Prostate gland (tissue), 2 donors: Measurements from ENCODE around the gene TASP1. TPM values are rescaled to one million over a fixed set of nuclear protein-coding genes. Genes with fewer than 3 reads are reported as not detected.

Source experiments
- DNase-seq: peaks from one replicate; pipeline ENCODE4 v3.0.0-alpha.2; 2019; ENCODE audit warnings: low spot score
- H3K27ac ChIP-seq, 2 donors: fragments of 200-600 bp; sonication (generic); 2 replicates each; pipeline ENCODE4 v1.5.1; 2017 to 2019
- H3K27me3 ChIP-seq: fragments of 200-600 bp; sonication (generic); replicated peaks from 2 replicates; pipeline ENCODE4 v1.5.1; 2019; ENCODE audit not compliant: insufficient read depth
- H3K36me3 ChIP-seq, 2 donors: fragments of 200-600 bp; sonication (generic); 1 replicate in 1 of 2; 2 replicates in 1 of 2; pipeline versions ENCODE4 v1.5.1 to v1.8.1; 2017 to 2019
- H3K4me1 ChIP-seq: fragments of 200-600 bp; sonication (generic); replicated peaks from 2 replicates; pipeline ENCODE4 v1.5.1; 2019
- H3K4me3 ChIP-seq, 2 donors: fragments of 200-600 bp; sonication (generic); 2 replicates each; pipeline ENCODE4 v1.5.1; 2017 to 2019
- H3K9me3 ChIP-seq: fragments of 200-600 bp; sonication (generic); 2 replicates; pipeline ENCODE4 v1.5.1; 2017
- POLR2A ChIP-seq: fragments of 450-650 bp; IDR thresholded peaks from one replicate; pipeline ENCODE4 v1.6.1; 2016; ENCODE audit warnings: antibody characterized with exemption, mild to moderate bottlenecking
- POLR2AphosphoS5 ChIP-seq: sonication (generic); formaldehyde crosslinking; IDR thresholded peaks from one replicate; pipeline ENCODE4 v1.6.1; 2017; ENCODE audit warnings: antibody characterized with exemption
- WGBS: methylation state at CpG from one replicate; pipeline ENCODE4 v1.1.5; 2018; 5-methylcytosine and 5-hydroxymethylcytosine counted together
- intact Hi-C: fragments of 100-400 bp; cut with DNase I; formaldehyde crosslinking; loops from one replicate; pipeline ENCODE4 v1.14.2; 2022
- total RNA-seq, 2 donors: library from RNA; depleted of rRNA; stranded (reverse); fragments of >200 nt; gene quantifications; one replicate each; pipeline ENCODE4 v1.1.0, GENCODE V29; 2016
- TF ChIP-seq, protein P1 (sequence below), 4 experiments: fragments of 200-600 bp in 2 of 4; fragments of 450-650 bp in 2 of 4; sonication (generic) in 2 of 4; IDR thresholded peaks; 1 replicate in 3 of 4; 2 replicates in 1 of 4; pipeline ENCODE4 v1.5.1; 2016 to 2019; ENCODE audit warnings: antibody characterized with exemption in 4 of 4, mild to moderate bottlenecking in 2 of 4, moderate library complexity in 2 of 4

Gene TASP1
- 10 to 100 TPM in 1 of 2 donors, 1 to 10 TPM in 1; 9.3 to 14.2 TPM for total RNA-seq

DNA sequence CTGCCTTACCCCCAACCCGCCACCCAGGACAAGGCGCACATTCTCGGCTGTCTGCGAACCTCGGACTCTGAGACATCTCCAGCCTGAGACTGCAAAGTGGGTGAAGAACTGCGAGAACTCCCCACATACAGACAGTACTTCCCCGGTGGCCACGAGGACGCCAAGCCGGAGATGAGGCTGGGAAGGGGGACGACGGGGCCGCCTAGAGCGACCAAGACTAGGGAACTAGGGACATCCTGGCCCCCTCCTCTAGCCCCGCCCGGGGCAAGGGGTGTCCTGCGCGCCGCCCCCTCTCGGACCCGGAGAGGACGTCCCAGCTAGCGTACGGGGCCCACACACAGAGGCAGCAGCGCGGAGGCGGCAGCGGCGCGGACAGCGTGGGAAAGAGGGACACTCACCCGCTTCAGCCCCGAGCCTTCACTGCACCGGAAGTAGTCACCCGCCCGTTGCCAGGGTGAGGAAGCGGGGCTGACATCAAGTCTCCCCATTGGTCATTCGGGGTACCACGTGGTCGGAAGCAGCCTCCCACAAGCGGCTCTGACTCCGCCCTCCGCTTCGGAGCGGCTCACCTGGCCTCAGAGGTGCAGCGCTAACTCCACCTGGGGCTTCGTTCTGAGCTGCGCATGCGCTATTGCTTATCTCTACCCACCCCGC lies at the start of gene TASP1:
TASP1 (minus strand) TSS at position 437 of the 654 bp plus-strand sequence. CDS start 8,854 bp downstream, outside the sequence.
- Histone ChIP-seq H3K36me3 (no peaks in the 10 kb centered on the region), H3K27me3 (no peaks in the 10 kb centered on the region), H3K4me1 (no peaks in the 10 kb centered on the region), H3K4me3 (peak within 1 kb of the TSS; percentile 69 to 84), H3K9me3 (no peaks in the 10 kb centered on the region), H3K27ac (peak within 1 kb of the TSS; percentile 71 to 75)
- TF ChIP-seq, protein P1, sequence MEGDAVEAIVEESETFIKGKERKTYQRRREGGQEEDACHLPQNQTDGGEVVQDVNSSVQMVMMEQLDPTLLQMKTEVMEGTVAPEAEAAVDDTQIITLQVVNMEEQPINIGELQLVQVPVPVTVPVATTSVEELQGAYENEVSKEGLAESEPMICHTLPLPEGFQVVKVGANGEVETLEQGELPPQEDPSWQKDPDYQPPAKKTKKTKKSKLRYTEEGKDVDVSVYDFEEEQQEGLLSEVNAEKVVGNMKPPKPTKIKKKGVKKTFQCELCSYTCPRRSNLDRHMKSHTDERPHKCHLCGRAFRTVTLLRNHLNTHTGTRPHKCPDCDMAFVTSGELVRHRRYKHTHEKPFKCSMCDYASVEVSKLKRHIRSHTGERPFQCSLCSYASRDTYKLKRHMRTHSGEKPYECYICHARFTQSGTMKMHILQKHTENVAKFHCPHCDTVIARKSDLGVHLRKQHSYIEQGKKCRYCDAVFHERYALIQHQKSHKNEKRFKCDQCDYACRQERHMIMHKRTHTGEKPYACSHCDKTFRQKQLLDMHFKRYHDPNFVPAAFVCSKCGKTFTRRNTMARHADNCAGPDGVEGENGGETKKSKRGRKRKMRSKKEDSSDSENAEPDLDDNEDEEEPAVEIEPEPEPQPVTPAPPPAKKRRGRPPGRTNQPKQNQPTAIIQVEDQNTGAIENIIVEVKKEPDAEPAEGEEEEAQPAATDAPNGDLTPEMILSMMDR (IDR thresholded peaks at IDR 0.05) = peak in 1 of 4 experiments; percentile 6
- TF ChIP-seq POLR2A = peak; percentile 69
- TF ChIP-seq POLR2AphosphoS5 = peak; percentile 87
- DNase-seq = peak; percentile 98
- intact Hi-C loops = loop anchor here (10.0 kb wide), 1 partner anchor 96 kb away; no protein-coding TSS in a partner anchor
- under 1% methylated on average over 26 of the region's 50 CpGs for WGBS

DNA sequence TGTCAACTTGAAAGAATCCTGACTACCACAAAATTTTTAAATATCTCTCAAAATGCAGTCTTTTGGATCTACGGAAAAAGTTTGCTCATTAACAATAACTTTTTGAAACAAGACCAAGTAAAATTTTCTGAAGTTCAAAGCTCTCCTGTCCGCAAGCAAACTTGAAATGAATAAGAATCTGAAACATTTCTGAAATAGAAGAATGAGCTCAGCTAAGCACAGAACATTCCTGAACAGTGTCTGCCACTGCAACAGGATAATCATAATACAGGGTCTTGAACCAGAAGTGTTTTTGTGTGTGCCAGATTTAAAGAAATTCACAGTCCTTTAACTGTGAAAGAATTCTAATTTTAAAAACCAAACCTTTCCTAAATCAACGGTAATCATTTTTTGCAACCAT lies 49.1 kb upstream of the TASP1 start:
- intact Hi-C loops = no loop called here
- H3K4me3 ChIP-seq = no peak overlapping the region
- DNase-seq = no peak
- H3K27me3 ChIP-seq = no peaks in the 10 kb centered on the region
- H3K4me1 ChIP-seq = no peaks in the 10 kb centered on the region
- TF ChIP-seq POLR2A = no peak
- no peak for TF ChIP-seq POLR2AphosphoS5
- TF ChIP-seq, protein P1 (IDR thresholded peaks at IDR 0.05) = no peak
- no peaks in the 10 kb centered on the region for H3K9me3 ChIP-seq
- WGBS = 65% methylated on average over 3 of the region's 3 CpGs
- no peak overlapping the region for H3K27ac ChIP-seq
- no peaks in the 10 kb centered on the region for H3K36me3 ChIP-seq

- intact Hi-C loops = no loop called here
- Histone ChIP-seq H3K27ac (no peak overlapping the region), H3K4me1 (no peaks in the 10 kb centered on the region), H3K36me3 (no peaks in the 10 kb centered on the region), H3K27me3 (no peaks in the 10 kb centered on the region), H3K9me3 (no peaks in the 10 kb centered on the region), H3K4me3 (no peak overlapping the region)
- TF ChIP-seq POLR2A = no peak
- TF ChIP-seq POLR2AphosphoS5 = no peak
- TF ChIP-seq, protein P1 (IDR thresholded peaks at IDR 0.05) = no peak
- DNase-seq = no peak
- 100% methylated on average over 2 of the region's 2 CpGs for WGBS
These were observed 46.9 kb upstream of the TASP1 start for GRCh38 chr20:13685623-13686022.

DNA sequence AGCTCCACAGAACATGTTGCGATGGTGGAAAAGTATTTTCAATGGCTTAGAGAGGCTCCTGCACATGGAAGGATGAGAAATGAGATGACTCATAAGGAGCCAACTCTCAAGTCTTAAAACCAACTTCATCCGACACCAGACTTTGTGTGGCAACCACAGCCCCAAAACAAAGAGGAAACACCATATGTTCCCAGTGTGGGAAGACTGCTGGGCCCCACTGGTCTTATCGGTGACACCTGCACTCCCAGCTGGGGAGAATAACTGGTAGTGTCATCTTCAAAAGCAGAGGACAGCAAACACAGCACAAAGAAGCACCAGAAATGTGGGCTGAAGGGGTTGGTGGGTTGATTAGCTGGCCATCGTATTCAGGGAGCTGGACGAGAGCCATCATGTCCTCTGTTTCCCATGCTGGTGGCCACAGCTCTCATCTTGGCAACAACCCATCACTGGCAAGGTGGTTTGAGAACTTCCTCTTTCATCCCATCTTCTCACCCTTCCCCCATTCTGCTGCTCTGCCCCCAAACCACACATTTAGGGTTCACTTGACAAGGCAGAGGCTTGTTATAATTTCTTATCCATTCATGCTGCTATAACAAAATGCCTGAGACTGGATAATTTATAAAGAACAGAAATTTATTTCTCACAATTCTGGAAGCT lies 46.0 kb upstream of the TASP1 start:
- DNase-seq = no peak
- H3K9me3 ChIP-seq = no peaks in the 10 kb centered on the region
- H3K4me1 ChIP-seq = no peaks in the 10 kb centered on the region
- H3K36me3 ChIP-seq = no peaks in the 10 kb centered on the region
- intact Hi-C loops = no loop called here
- no peak overlapping the region for H3K4me3 ChIP-seq
- TF ChIP-seq POLR2A = no peak
- TF ChIP-seq, protein P1 (IDR thresholded peaks at IDR 0.05) = no peak
- TF ChIP-seq POLR2AphosphoS5 = no peak
- no peak overlapping the region for H3K27ac ChIP-seq
- no peaks in the 10 kb centered on the region for H3K27me3 ChIP-seq
- 86% methylated on average over 5 of the region's 5 CpGs for WGBS

GRCh38 chr20:13683833-13684232 lies 45.1 kb upstream of the TASP1 start:
- H3K27ac ChIP-seq = no peak overlapping the region
- no peaks in the 10 kb centered on the region for H3K36me3 ChIP-seq
- no peak overlapping the region for H3K4me3 ChIP-seq
- H3K9me3 ChIP-seq = no peaks in the 10 kb centered on the region
- no peak for TF ChIP-seq POLR2AphosphoS5
- no peak for TF ChIP-seq POLR2A
- TF ChIP-seq, protein P1 (IDR thresholded peaks at IDR 0.05) = no peak
- no peaks in the 10 kb centered on the region for H3K27me3 ChIP-seq
- intact Hi-C loops = no loop called here
- DNase-seq = no peak
- no peaks in the 10 kb centered on the region for H3K4me1 ChIP-seq
- WGBS = 21% methylated on average over 1 of the region's 1 CpG
